Aorta (tissue), 5 donors: ENCODE data around the gene TPST2. TPM values are rescaled to one million over a fixed set of nuclear protein-coding genes. Genes with fewer than 3 reads are reported as not detected.

ENCODE experiments used
- ATAC-seq: fragments of 200-7000 bp; cut with Tn5 transposase; one replicate; pipeline ENCODE4 v1.9.1; 2022; ENCODE audit warnings: moderate library complexity; ENCODE audit not compliant: low FRiP score
- DNase-seq, 2 donors: peaks; one replicate each; pipeline ENCODE4 v3.0.0-alpha.2; 2020
- H3K27ac ChIP-seq, 2 donors: one replicate each; pipeline ENCODE4 v1.5.1; 2013; ENCODE audit warnings: low read length in 2 of 2, mild to moderate bottlenecking in 2 of 2, moderate library complexity in 2 of 2, control low read depth in 1 of 2, inconsistent platforms in 1 of 2, low read depth in 1 of 2
- H3K27me3 ChIP-seq, 2 donors: one replicate each; pipeline ENCODE4 v1.6.1; 2013; ENCODE audit warnings: control low read depth in 1 of 2, low read length in 1 of 2, mild to moderate bottlenecking in 1 of 2, moderate library complexity in 1 of 2; ENCODE audit not compliant: insufficient read depth in 2 of 2, control insufficient read depth in 1 of 2
- H3K36me3 ChIP-seq, 2 donors: one replicate each; pipeline ENCODE4 v1.6.1; 2013; ENCODE audit warnings: control low read depth in 1 of 2, low read length in 1 of 2, mild to moderate bottlenecking in 1 of 2; ENCODE audit not compliant: insufficient read depth in 2 of 2, control insufficient read depth in 1 of 2
- H3K4me1 ChIP-seq, 2 donors: one replicate each; pipeline ENCODE4 v1.6.1; 2013; ENCODE audit warnings: low read length in 2 of 2, control low read depth in 1 of 2, mild to moderate bottlenecking in 1 of 2, moderate library complexity in 1 of 2; ENCODE audit not compliant: insufficient read depth in 2 of 2, control insufficient read depth in 1 of 2
- H3K4me3 ChIP-seq, 2 donors: one replicate each; pipeline ENCODE4 v1.5.1; 2013; ENCODE audit warnings: low read length in 2 of 2, control low read depth in 1 of 2, mild to moderate bottlenecking in 1 of 2
- H3K9me3 ChIP-seq: one replicate; pipeline ENCODE4 v1.6.1; 2013; ENCODE audit warnings: mild to moderate bottlenecking, low read length; ENCODE audit not compliant: control insufficient read depth
- WGBS, 2 donors: extraction: QIAGEN DNeasy Blood & Tissue Kit; methylation state at CpG; one replicate each; pipeline ENCODE4 v1.1.7; 2013; 5-methylcytosine and 5-hydroxymethylcytosine counted together
- intact Hi-C, 2 donors: fragments of 100-400 bp; cut with DNase I; formaldehyde crosslinking; loops; one replicate each; pipeline versions ENCODE4 v1.14.2 to v1.15.0; 2022
- polyA plus RNA-seq, 2 donors: library from polyadenylated mRNA; stranded (reverse); fragments of 200-250 nt; gene quantifications; one replicate each; pipeline ENCODE4 v1.2.3, GENCODE V29; 2013
- total RNA-seq, 2 donors: library from RNA; stranded (reverse); fragmentation: NEBNext Ultra II Directional; extraction: Animal tissue kit (Norgen Biotek cat#: 25700); gene quantifications; one replicate each; pipeline ENCODE4 v1.2.1, GENCODE V29; 2021
- donor health status: healthy with polysubstance abuse.
- donor health status: Bipolar disorder and iron deficiency.
- donor health status: DM: no; HTN: no; CAD: no.
- donor health status: DM: no; HTN: no; CAD: no.
- donor health status: DM: yes; HTN: yes; CAD: no.

The TPST2 gene
- total and polyA plus RNA-seq, 4 donors = 10.8 to 26.7 (median 18.4) TPM

DNA sequence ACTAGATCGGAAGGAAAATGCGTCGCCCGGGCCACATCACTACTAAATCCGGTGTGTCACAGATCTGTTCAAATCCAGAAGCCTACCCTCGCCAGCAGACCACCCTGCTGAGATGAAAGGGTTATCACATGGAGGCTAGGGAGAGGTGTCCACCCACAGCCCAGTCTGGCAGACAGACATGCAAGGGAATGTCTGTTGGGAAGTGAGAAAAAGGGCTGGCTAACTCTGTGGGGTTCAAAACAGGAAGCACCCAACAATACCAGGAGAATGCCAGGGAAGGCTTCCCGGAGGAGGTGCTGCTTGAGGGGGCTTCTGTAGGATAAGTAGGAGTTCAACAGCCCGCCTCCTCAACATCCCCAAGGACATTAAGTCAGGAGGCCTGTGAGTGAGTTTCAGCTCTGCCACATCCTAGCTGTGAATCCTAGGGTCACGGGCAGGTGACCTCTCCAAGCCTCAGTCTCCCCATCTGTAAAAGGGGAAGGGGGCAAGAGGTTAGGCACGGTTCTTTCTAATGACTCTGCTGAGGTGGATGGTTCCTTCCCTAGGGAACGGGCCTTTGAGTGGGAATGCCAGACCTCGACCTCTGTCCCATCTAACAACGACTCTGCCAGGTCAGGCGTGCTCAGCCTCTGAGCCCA is 1.1 kb downstream of the TPST2 start:
- WGBS, 2 donors = 64 to 66% methylated on average over 14 of the region's 14 CpGs
- ATAC-seq (no peak), DNase-seq (no peak)
- H3K36me3 ChIP-seq = no peaks in the 10 kb centered on the region
- H3K4me1 ChIP-seq = no peaks in the 10 kb centered on the region
- H3K27ac ChIP-seq = no peak overlapping the region
- H3K4me3 ChIP-seq = peak overlapping the region in 1 of 2 donors; percentile 59
- intact Hi-C loops = no loop called here
- H3K27me3 ChIP-seq = no peaks in the 10 kb centered on the region
- H3K9me3 ChIP-seq = no peaks in the 10 kb centered on the region

GRCh38 chr22:26587991-26588613 is 1.8 kb downstream of the TPST2 start:
- no peaks in the 10 kb centered on the region for H3K4me1 ChIP-seq
- intact Hi-C loops = no loop called here
- DNase-seq = no peak
- no peak overlapping the region for H3K27ac ChIP-seq
- no peaks in the 10 kb centered on the region for H3K27me3 ChIP-seq
- 91 to 97% methylated on average over 4 of the region's 4 CpGs for WGBS, 2 donors
- H3K9me3 ChIP-seq = no peaks in the 10 kb centered on the region
- no peak for ATAC-seq
- no peaks in the 10 kb centered on the region for H3K36me3 ChIP-seq
- no peak overlapping the region for H3K4me3 ChIP-seq

DNA sequence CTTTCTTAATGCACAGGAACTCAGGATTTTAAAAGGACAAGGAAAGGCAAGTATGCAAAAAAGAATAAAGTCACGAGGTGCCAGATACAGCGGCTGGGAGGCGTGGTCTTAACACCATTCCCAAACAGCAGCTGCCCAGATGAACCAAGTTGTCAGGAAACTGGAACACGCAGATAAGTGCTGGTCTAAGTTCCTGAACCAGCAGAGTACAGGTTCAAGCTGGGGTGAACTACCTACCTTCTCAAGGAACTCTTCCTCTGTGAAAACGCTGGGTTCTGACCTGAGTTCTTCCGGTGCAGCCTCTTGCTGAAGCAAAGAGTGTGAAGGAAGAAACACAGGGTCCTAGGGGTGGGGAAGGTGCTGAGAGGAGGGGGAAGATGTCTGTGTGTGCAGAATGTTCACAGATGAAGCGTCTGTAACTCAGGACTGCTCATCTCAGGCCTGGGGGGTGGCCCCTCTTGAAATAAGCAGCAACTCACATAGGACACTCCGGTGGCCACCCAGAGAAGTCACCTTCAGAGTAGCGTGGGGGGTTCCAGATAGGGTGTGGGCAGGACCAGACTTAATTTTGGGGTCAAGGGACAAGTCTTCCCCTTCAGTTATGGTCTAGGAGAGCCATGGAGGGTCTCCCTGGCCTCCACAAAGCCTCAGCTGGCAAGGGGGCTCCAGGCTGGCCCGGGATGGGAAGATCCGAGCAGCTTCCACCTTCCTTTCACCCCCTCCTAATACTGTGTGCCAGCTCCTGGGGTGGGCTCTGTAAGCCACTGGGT is 3.2 kb downstream of the TPST2 start:
- H3K27me3 ChIP-seq = no peaks in the 10 kb centered on the region
- H3K36me3 ChIP-seq = no peaks in the 10 kb centered on the region
- ATAC-seq (no peak), DNase-seq (no peak)
- intact Hi-C loops = no loop called here
- H3K4me1 ChIP-seq = no peaks in the 10 kb centered on the region
- H3K9me3 ChIP-seq = no peaks in the 10 kb centered on the region
- no peak overlapping the region for H3K27ac ChIP-seq
- H3K4me3 ChIP-seq = no peak overlapping the region
- WGBS, 2 donors = 84 to 90% methylated on average over 11 of the region's 11 CpGs

DNA sequence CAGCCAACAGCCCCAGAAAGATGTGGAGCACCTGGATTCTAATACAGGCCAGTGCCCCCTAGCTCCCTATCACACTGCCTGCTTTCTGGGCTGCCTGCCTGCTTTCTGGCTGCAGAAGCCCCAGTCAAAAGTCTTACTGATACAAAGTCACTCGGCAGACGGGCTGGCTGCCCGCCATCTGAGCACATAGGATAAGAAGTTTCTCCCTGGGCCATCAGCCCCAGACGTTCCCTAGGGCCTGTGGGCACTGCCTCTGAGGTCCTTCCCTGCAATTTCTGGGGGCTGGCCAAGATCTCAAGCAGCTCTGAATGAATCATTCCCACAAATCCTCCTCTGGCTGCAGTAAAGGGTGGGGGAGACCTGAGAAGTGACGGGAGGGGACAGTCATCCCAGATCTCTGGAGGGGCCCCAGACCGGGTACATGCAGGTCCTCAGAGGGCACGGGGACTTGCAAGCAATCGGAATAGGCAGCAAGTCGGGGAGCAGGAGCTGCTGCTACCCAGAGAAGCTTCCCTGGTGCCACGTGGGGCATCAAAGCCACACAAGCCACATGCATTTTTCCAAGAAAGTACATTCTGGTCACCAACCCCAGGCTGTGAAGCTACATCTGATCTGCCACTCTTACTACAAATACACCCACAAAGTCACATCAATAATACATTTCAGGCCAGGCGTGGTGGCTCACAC is 4.7 kb downstream of the TPST2 start:
- DNase-seq (peak; percentile 74 to 84), ATAC-seq (no peak)
- Histone ChIP-seq H3K9me3 (no peaks in the 10 kb centered on the region), H3K36me3 (no peaks in the 10 kb centered on the region), H3K27ac (no peak overlapping the region), H3K27me3 (no peaks in the 10 kb centered on the region), H3K4me1 (no peaks in the 10 kb centered on the region), H3K4me3 (no peak overlapping the region)
- WGBS, 2 donors = 18 to 19% methylated on average over 11 of the region's 11 CpGs
- intact Hi-C loops = no loop called here

DNA sequence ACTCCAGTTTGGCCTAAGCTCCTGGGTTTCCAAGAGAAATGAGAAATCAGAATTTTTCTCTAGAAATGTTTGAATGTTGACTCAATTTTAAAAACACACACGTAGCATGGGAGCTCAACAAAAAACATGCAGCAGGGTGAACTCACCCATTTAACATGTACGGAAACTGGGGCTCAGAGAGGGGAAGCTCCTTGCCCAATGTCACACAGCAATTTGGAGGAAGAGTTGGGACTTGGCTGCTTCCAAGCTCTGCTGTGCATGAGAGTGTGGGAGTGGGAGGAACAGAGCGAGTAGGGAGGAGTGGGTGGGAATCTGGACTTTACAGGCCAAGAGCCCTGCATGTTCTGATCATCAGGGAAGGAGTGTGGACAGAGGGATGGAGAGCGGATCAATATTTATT is 5.9 kb downstream of the TPST2 start:
- intact Hi-C loops = no loop called here
- Histone ChIP-seq H3K27me3 (no peaks in the 10 kb centered on the region), H3K4me3 (no peak overlapping the region), H3K4me1 (no peaks in the 10 kb centered on the region), H3K9me3 (no peaks in the 10 kb centered on the region), H3K36me3 (no peaks in the 10 kb centered on the region), H3K27ac (no peak overlapping the region)
- no peak for ATAC-seq
- WGBS, 2 donors = 73 to 78% methylated on average over 4 of the region's 4 CpGs
- DNase-seq = no peak

DNA sequence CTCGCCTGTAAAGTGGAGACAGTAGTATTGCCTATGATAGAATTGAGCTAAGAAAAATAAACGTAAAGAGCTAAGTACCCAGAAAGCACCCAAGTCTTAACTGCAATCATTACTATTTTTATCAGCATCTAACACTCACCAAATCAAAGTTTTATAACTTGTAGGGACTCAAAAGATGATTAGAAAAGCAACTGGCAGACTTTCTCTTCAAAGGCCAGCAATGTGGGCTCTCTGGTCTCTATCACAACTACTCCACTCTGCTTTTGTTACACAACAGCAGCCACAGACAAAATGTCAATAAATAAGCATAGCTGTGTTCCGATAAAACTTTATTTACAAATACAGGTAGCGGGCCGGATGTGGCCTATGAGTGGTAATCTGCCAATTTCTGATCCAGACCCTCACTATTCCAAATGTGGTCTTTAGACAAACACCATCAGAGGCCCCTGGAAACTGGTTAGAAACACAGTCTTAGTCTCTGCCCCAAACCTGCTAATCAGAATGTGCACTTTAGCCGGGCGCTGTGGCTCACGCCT is 8.2 kb downstream of the TPST2 start:
- Histone ChIP-seq H3K4me1 (no peaks in the 10 kb centered on the region), H3K36me3 (no peaks in the 10 kb centered on the region), H3K4me3 (no peak overlapping the region), H3K9me3 (no peaks in the 10 kb centered on the region), H3K27ac (no peak overlapping the region), H3K27me3 (no peaks in the 10 kb centered on the region)
- ATAC-seq = no peak
- WGBS, 2 donors = 96 to 97% methylated on average over 8 of the region's 8 CpGs
- DNase-seq = no peak
- intact Hi-C loops = no loop called here

GRCh38 chr22:26581026-26581425 is 8.9 kb downstream of the TPST2 start:
- ATAC-seq = no peak
- no peaks in the 10 kb centered on the region for H3K4me1 ChIP-seq
- H3K36me3 ChIP-seq = no peaks in the 10 kb centered on the region
- H3K9me3 ChIP-seq = no peaks in the 10 kb centered on the region
- no peak for DNase-seq
- no peak overlapping the region for H3K4me3 ChIP-seq
- H3K27ac ChIP-seq = no peak overlapping the region
- no peaks in the 10 kb centered on the region for H3K27me3 ChIP-seq
- intact Hi-C loops = no loop called here
- WGBS, 2 donors = 60 to 78% methylated on average over 1 of the region's 1 CpG

DNA sequence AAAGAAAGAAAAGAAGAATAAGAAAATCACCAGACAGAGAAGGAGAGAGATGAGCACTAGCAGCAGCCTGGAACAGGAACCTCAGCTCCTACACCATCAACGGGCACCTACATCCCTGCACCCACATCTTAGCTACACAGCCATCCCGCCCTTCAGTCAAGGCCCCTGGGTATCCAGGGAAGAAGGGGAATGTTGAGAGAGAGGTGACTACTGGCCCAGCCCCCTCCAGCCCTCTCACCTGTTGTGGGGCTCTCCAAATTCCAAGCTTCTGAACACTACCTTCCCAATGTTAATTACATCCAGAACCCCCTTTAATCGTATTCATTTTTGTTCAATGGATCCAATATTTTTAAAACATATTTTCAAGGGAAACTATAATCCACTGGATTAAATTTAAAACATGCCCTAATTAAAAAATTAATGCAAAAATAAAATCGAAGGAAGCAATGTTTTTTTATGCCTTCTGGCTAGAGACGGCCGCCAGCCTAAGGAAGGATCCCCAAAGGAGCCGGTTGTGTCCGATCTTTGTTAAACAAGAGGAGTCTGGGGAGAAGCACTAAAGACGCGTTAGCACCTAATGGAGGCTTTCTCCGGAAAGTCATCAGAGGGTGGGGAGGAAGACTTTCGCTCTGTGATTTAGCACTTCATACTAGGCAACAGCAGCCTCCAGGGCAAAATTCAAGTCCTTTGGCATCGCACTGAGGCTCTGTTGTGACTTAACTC is 9.5 kb downstream of the TPST2 start:
- ATAC-seq (no peak), DNase-seq (no peak)
- Histone ChIP-seq H3K4me3 (no peak overlapping the region), H3K27me3 (no peaks in the 10 kb centered on the region), H3K9me3 (no peaks in the 10 kb centered on the region), H3K27ac (no peak overlapping the region), H3K4me1 (no peaks in the 10 kb centered on the region), H3K36me3 (no peaks in the 10 kb centered on the region)
- intact Hi-C loops = no loop called here
- 82 to 84% methylated on average over 13 of the region's 13 CpGs for WGBS, 2 donors
